Nephron progenitor cell (in vitro differentiated cells): ENCODE results near the gene TRIML1.

Experiments
- DNase-seq: peaks from one replicate; pipeline ENCODE4 v3.0.0; 2021
- H3K27ac Mint-ChIP-seq: 2 replicates; pipeline ENCODE4 v1.8.0; 2021; ENCODE audit warnings: mild to moderate bottlenecking, moderate library complexity, mixed read lengths
- H3K27me3 Mint-ChIP-seq: 2 replicates; pipeline ENCODE4 v1.8.0; 2021; ENCODE audit warnings: mild to moderate bottlenecking, low read depth, mixed read lengths; ENCODE audit not compliant: poor library complexity
- H3K36me3 Mint-ChIP-seq: 2 replicates; pipeline ENCODE4 v1.8.0; 2021; ENCODE audit warnings: low read depth, mixed read lengths
- H3K4me1 Mint-ChIP-seq: 2 replicates; pipeline ENCODE4 v1.8.0; 2021; ENCODE audit warnings: mixed read lengths
- H3K4me3 Mint-ChIP-seq: 2 replicates; pipeline ENCODE4 v1.8.0; 2021; ENCODE audit warnings: mild to moderate bottlenecking, moderate library complexity, mixed read lengths
- H3K9me3 Mint-ChIP-seq: 2 replicates; pipeline ENCODE4 v1.8.0; 2021; ENCODE audit warnings: mild to moderate bottlenecking, moderate library complexity, mixed read lengths
- CTCF ChIP-seq: fragments of 200-600 bp; sonication (generic); IDR thresholded peaks from 2 replicates; pipeline ENCODE4 v1.5.0; 2021; ENCODE audit warnings: antibody characterized with exemption

TRIML1 gene

GRCh38 chr4:188139141-188139540 lies at the start of gene TRIML1:
TSS of gene TRIML1 (plus strand) at chr4:188139441. CDS start at chr4:188139559, 118 bp downstream.
- H3K36me3 Mint-ChIP-seq = no peaks in the 10 kb centered on the region
- H3K4me3 Mint-ChIP-seq = no peak within 1 kb of the TSS
- H3K4me1 Mint-ChIP-seq = no peaks in the 10 kb centered on the region
- no peak for DNase-seq
- H3K9me3 Mint-ChIP-seq = peaks cover 4% of the 10 kb centered on the region
- no peak within 1 kb of the TSS for H3K27ac Mint-ChIP-seq
- no peak for TF ChIP-seq CTCF
- no peaks in the 10 kb centered on the region for H3K27me3 Mint-ChIP-seq

- no peak for TF ChIP-seq CTCF
- no peak for DNase-seq
- no peaks in the 10 kb centered on the region for H3K36me3 Mint-ChIP-seq
- H3K4me1 Mint-ChIP-seq = no peaks in the 10 kb centered on the region
- H3K4me3 Mint-ChIP-seq = no peak overlapping the region
- H3K27me3 Mint-ChIP-seq = peaks cover 4% of the 10 kb centered on the region
- H3K27ac Mint-ChIP-seq = no peak overlapping the region
- H3K9me3 Mint-ChIP-seq = peaks cover 6% of the 10 kb centered on the region
Observed at GRCh38 chr4:188092824-188093223, 46.4 kb upstream of the TRIML1 start.

GRCh38 chr4:188106454-188106853 lies 32.8 kb upstream of the TRIML1 start:
- Mint-ChIP-seq H3K36me3 (peaks cover 3% of the 10 kb centered on the region), H3K9me3 (peaks cover 26% of the 10 kb centered on the region), H3K27me3 (peaks cover 15% of the 10 kb centered on the region), H3K4me1 (peaks cover 15% of the 10 kb centered on the region), H3K27ac (no peak overlapping the region), H3K4me3 (no peak overlapping the region)
- no peak for DNase-seq
- no peak for TF ChIP-seq CTCF

GRCh38 chr4:188107931-188108843 lies 31.1 kb upstream of the TRIML1 start:
- H3K9me3 Mint-ChIP-seq = peaks cover 23% of the 10 kb centered on the region
- H3K27ac Mint-ChIP-seq = no peak overlapping the region
- TF ChIP-seq CTCF = no peak
- DNase-seq = no peak
- H3K4me1 Mint-ChIP-seq = peaks cover 15% of the 10 kb centered on the region
- H3K27me3 Mint-ChIP-seq = peaks cover 15% of the 10 kb centered on the region
- peaks cover 3% of the 10 kb centered on the region for H3K36me3 Mint-ChIP-seq
- no peak overlapping the region for H3K4me3 Mint-ChIP-seq

- Mint-ChIP-seq H3K4me3 (no peak within 1 kb of the TSS), H3K36me3 (peaks cover 3% of the 10 kb centered on the region), H3K9me3 (peaks cover 20% of the 10 kb centered on the region), H3K27me3 (peaks cover 12% of the 10 kb centered on the region), H3K27ac (no peak within 1 kb of the TSS), H3K4me1 (peaks cover 15% of the 10 kb centered on the region)
- TF ChIP-seq CTCF = no peak
- no peak for DNase-seq
Observed at GRCh38 chr4:188109157-188109755, 30.0 kb upstream of the TRIML1 start, which contains the start of gene TRIML2. TSS of gene TRIML2 (minus strand) at chr4:188109603. CDS start at chr4:188105368, 4,235 bp downstream.
